ENCODE measurements around the gene BICC1.

The BICC1 gene

DNA sequence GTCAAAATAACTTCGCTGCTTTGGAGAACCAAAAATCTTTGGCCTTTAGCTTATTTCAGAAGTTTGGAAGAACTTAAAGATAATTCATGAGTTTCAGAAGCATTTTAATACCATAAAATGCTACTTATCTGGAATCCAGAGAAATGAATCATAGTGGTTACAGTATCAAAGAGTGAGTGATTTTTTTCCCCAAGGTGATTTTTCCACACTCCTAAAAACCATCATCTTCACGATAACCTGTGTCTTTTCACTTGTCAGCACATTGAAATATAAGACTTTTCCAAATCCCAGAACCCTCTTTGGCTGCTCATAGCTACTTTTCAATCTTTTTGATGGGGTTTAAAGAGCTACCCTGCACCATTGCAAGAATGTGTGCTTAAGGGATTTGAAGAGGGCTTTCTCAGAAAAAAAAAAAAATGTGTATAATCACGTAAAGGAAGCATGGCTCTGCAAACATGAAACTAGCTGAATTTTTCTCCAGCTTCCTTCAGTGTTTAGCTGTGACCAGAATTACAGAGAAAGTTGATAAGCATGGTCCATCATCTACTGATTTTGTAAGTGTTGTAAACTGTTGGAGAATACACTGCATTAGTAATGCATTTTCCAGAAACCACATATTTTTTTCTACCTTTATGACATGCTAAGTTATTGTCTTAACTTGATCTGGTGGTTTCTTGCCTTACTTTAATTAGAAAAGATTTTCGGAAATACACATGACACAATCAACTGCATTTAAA is 134.9 kb downstream of the BICC1 start:
- no peak for DNase-seq (ENCODE audit: low read depth)

DNA sequence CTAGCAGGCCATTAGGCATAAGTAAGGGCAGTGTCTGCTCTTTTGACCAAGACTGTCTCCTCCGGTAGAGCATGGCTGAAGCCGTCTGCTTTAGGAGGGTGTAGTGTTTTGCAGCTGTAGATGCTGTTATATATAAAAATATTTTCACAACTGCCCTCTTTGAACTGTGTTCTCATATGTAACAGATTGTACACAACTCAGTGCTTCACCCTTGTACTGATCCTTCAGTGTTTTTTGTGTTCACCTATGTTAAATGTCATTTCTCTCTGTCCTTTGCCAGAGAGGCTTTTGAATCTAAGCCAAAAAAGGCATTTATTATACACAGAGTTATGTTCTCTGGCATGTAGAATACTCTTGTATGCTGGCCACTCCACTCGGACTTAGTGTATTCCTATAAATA is 135.5 kb downstream of the BICC1 start:
- DNase-seq (ENCODE audit: low read depth): no peak

GRCh38 chr10:58651040-58651439 is 138.4 kb downstream of the BICC1 start:
- DNase-seq (ENCODE audit: low read depth): no peak

DNA sequence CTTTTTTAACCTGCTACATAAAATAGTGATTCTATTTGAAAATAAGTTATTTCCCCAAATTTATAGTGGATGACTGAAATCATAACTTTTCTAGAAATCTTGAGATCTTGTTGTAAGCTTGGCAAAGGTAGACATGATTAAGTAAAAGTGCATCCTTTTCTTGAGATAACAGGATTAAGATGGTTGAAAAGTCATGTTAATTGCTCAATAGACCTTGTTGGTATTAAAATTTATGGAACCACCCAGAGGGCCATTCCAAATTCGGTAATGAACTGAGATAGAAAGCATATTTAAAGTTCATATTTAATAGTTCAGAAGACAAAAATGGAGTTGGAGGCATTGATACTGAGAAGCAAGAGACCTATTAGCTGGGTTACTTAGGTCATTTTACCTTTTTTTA is 139.1 kb downstream of the BICC1 start:
- no peak for DNase-seq (ENCODE audit: low read depth)

- DNase-seq (ENCODE audit: low read depth): no peak
Observed at GRCh38 chr10:58653139-58653538, 140.5 kb downstream of the BICC1 start.

- DNase-seq (ENCODE audit: low read depth): no peak
Observed at GRCh38 chr10:58660575-58661255, 148.0 kb downstream of the BICC1 start.

GRCh38 chr10:58661336-58661735 is 148.7 kb downstream of the BICC1 start:
- no peak for DNase-seq (ENCODE audit: low read depth)

- DNase-seq (ENCODE audit: low read depth): no peak
Observed at GRCh38 chr10:58661902-58662301, 149.2 kb downstream of the BICC1 start.

DNA sequence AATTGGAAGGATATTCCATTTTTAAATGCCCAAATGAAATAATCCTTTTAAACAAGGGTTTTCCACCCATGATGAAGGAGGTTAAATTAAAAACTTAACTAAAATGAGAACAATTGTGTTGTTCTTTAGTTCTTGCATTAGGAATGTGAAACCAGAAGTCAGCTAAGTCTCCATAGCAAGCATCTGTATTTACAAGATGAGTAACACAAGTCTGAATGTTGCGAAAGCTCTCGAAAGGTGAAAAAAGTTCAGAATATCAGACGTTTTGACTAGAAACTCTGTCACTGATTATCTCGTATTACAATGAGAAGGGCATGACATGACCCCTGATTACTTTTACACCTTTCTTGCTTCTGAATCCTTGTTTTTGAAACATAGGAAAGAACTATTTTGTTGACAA is 149.6 kb downstream of the BICC1 start:
- DNase-seq (ENCODE audit: low read depth): no peak

- no peak for DNase-seq (ENCODE audit: low read depth)
Observed at GRCh38 chr10:58665361-58665760, 152.7 kb downstream of the BICC1 start.

- no peak for DNase-seq (ENCODE audit: low read depth)
Observed at GRCh38 chr10:58666024-58666423, 153.4 kb downstream of the BICC1 start.

GRCh38 chr10:58667658-58668310 is 155.1 kb downstream of the BICC1 start:
- DNase-seq (ENCODE audit: low read depth): no peak

DNA sequence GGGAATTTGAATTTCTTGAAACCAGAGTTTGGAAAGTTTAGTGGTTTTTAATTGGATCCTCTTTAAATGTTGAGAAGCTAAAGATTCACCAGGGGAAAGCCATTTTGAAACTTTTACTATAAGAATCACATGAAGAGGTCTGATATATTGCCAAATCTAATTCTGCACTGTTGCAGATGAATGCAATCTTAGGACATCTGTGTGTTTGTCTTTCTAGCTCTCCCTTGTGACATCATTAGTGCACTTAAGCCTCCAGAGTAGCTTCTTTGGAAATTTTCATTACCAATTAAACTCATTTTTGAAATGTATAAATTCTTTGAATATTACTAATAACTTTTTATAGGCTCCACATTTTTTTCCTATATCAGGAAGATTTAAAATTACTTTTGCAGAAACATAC is 160.2 kb downstream of the BICC1 start:
- DNase-seq (ENCODE audit: low read depth): no peak

DNA sequence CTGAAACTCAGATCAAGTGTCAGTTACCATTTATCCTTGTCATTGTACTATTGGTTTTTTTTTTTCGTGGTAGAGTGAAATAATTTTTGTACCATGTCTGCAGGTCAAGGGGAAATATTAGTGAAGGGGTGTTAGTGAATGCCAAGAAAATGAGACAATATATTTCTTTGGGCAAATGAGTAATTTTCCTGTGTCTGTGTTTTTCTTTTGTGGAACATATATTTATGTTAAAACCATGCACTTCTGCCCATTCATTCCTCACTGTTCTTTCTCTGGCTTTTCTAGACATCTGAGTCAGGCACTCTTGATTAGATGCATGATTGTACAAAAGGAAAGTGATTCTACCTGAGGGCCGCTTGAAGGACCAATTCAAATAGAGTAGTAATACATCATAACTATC is 161.6 kb downstream of the BICC1 start:
- DNase-seq (ENCODE audit: low read depth): no peak

DNA sequence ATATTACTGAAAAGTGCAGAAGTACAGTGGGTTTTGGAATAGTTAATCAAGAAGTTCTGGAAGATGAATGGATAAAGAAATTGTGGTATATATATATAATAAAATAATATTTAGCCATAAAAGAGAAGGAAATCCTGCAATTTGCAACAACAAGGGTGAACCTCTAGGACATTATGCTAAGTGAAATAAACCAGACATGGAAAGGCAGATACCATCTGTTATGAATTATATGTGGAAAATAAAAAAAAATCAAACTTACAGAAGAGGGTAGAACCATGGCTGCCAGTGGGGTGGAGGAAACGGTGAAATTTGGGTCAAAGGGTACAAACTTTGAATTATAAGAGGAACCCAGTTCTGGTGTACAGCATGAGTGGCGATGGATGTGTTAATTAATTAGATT is 162.6 kb downstream of the BICC1 start:
- DNase-seq (ENCODE audit: low read depth): no peak

- no peak for DNase-seq (ENCODE audit: low read depth)
Observed at GRCh38 chr10:58691528-58691927, 178.9 kb downstream of the BICC1 start.

DNA sequence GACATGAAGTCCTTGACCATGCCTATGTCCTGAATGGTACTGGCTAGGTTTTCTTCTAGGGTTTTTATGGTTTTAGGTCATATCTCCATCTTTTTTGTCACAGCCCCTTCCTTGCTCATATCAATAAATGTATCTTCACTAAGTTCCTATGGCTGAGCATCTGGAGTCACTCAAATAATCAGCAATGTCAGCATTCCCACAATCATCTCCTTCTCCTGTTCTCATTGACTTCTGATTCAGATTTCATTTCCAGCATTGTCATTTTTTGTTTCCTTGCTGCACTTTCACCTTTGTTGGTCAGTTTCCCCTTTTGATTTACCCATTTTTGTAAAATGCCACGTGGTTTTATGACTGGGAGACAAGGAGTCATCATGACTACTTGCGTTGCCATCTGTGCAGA is 181.2 kb downstream of the BICC1 start:
- no peak for DNase-seq (ENCODE audit: low read depth)

- no peak for DNase-seq (ENCODE audit: low read depth)
Observed at GRCh38 chr10:58695022-58695421, 182.3 kb downstream of the BICC1 start.

DNA sequence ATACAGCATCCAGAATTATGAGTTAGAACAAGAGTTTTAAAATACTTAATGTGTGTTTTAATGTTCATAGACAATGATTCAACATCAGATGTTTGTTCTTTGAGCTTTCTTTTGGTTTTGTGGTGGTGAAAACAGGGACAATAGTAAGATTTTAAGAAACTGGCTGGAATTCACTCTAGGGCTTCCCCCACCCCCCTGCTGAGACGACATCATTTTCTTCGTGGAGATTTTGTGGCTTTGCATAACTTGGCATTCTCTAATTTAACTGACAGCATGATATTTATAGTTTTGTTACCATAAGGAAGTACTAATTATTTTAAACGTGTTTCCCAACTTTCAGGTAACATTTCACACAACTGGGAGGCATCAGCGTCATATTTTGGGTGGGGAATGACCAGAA is 184.1 kb downstream of the BICC1 start:
- DNase-seq (ENCODE audit: low read depth): no peak

- no peak for DNase-seq (ENCODE audit: low read depth)
Observed at GRCh38 chr10:58697691-58698090, 185.0 kb downstream of the BICC1 start.

DNA sequence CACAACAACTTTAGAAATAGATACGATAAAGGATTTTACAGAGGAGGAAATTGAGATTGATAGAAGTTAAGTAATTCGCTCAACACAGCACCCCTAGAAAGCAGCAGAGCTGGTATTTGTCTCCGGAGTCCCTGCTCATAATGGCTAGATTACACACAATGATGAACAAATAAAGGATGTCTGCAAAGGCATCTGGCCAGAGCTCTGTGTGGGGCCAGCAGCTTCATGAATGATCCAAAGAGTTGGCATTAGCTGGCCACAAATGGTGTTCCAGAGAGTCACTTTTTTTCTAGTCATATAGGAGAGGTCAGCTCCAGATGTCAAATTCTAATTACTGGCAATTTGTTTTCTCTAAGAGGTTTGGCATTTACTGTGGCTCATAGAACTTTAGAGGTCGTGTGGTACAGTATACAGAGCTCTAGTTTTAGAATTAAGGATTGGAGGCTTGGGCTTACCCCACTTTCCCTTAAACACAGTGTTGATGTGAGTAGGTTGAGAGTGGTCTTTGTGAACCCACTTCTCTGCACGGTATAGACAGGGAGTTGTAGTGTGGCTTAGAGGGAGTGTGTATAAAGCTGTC is 186.2 kb downstream of the BICC1 start:
- DNase-seq (ENCODE audit: low read depth): no peak

DNA sequence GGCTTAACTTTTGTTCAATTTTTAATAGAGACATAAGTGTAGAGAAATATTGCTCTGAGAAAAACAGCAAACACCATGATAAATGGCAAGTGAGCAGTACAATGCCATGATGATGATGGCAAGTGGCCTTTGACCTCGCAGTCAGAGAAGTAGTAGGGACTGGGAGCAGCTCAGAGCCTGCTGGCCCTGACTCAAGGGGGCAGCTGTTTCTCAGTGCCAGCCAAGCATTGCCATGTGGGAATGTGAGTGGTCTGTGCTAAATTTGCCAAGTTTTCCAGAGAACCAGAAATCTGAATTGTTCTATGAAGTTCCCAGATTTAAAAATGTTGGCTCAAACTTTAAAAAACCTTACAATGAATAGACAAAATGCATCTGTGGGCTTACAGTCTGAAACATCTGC is 187.9 kb downstream of the BICC1 start:
- no peak for DNase-seq (ENCODE audit: low read depth)
